Measurements from ENCODE around the gene KCNAB2.
"Not testable (repeated sequence)": the region's sequence is repeated elsewhere in the genome, so short reads cannot be mapped to it uniquely, and the experiment has no call there.

Gene KCNAB2

GRCh38 chr1:6048179-6048867 is 2.6 kb downstream of the KCNAB2 start:
- peak in 2 of 10 donors; percentile 54 to 90 for DNase-seq
- intact Hi-C loops (cut with DNase I): no loop called here

- peak in 1 of 10 donors; percentile 77 for DNase-seq
Observed at GRCh38 chr1:6049419-6049818, 3.7 kb downstream of the KCNAB2 start.

GRCh38 chr1:6051423-6051822 is 5.7 kb downstream of the KCNAB2 start:
- intact Hi-C loops (cut with DNase I): loop anchor here (5.0 kb wide), 1 partner anchor 136 kb away; no protein-coding TSS in a partner anchor

More at GRCh38 chr1:6049419-6049818, 3.7 kb downstream of the KCNAB2 start:
- intact Hi-C loops (cut with DNase I): no loop called here

GRCh38 chr1:6052543-6053205 is 7.0 kb downstream of the KCNAB2 start:
- DNase-seq: peak in 3 of 10 donors; percentile 36 to 61 (median 52)
- intact Hi-C loops (cut with DNase I): loop anchor here (2.0 to 5.0 kb wide), 2 partner anchors 135 to 192 kb away; partner anchors contain the start of gene HES3

More at GRCh38 chr1:6051423-6051822, 5.7 kb downstream of the KCNAB2 start:
- DNase-seq: no peak

- intact Hi-C loops (cut with DNase I): loop anchor here (2.0 to 5.0 kb wide), 2 partner anchors 134 to 192 kb away; partner anchors contain the start of gene HES3
- no peak for DNase-seq
Observed at GRCh38 chr1:6053206-6053546, 7.5 kb downstream of the KCNAB2 start.

- no peak for DNase-seq
- intact Hi-C loops (cut with DNase I): loop anchor here (5.0 kb wide), 1 partner anchor 133 kb away; no protein-coding TSS in a partner anchor
Observed at GRCh38 chr1:6054596-6054995, 8.9 kb downstream of the KCNAB2 start.

GRCh38 chr1:6056572-6056948 is 10.9 kb downstream of the KCNAB2 start:
- intact Hi-C loops (cut with DNase I): no loop called here
- no peak for DNase-seq

- DNase-seq: no peak
- intact Hi-C loops (cut with DNase I): no loop called here
Observed at GRCh38 chr1:6057170-6057845, 11.6 kb downstream of the KCNAB2 start.

- intact Hi-C loops (cut with DNase I): no loop called here
- no peak for DNase-seq
Observed at GRCh38 chr1:6059866-6060265, 14.2 kb downstream of the KCNAB2 start.

- intact Hi-C loops (cut with DNase I): no loop called here
- no peak for DNase-seq
Observed at GRCh38 chr1:6062670-6063069, 17.0 kb downstream of the KCNAB2 start.

GRCh38 chr1:6063532-6064053 is 17.9 kb downstream of the KCNAB2 start:
- intact Hi-C loops (cut with DNase I): not testable (repeated sequence)

GRCh38 chr1:6065093-6065858 is 19.6 kb downstream of the KCNAB2 start:
- DNase-seq: peak in 1 of 10 donors; percentile 49

More at GRCh38 chr1:6063532-6064053, 17.9 kb downstream of the KCNAB2 start:
- not testable (repeated sequence) for DNase-seq

GRCh38 chr1:6066680-6067079 is 21.0 kb downstream of the KCNAB2 start:
- no peak for DNase-seq
- intact Hi-C loops (cut with DNase I): no loop called here

More at GRCh38 chr1:6065093-6065858, 19.6 kb downstream of the KCNAB2 start:
- intact Hi-C loops (cut with DNase I): no loop called here

- no peak for DNase-seq
- intact Hi-C loops (cut with DNase I): no loop called here
Observed at GRCh38 chr1:6068073-6068472, 22.4 kb downstream of the KCNAB2 start.

- intact Hi-C loops (cut with DNase I): no loop called here
- no peak for DNase-seq
Observed at GRCh38 chr1:6068932-6069331, 23.2 kb downstream of the KCNAB2 start.

- intact Hi-C loops (cut with DNase I): no loop called here
- no peak for DNase-seq
Observed at GRCh38 chr1:6069573-6069972, 23.9 kb downstream of the KCNAB2 start.

GRCh38 chr1:6070450-6070974 is 24.8 kb downstream of the KCNAB2 start:
- DNase-seq: no peak
- intact Hi-C loops (cut with DNase I): no loop called here

- DNase-seq: no peak
- intact Hi-C loops (cut with DNase I): no loop called here
Observed at GRCh38 chr1:6071219-6071618, 25.5 kb downstream of the KCNAB2 start.

- intact Hi-C loops (cut with DNase I): no loop called here
- DNase-seq: no peak
Observed at GRCh38 chr1:6072774-6073479, 27.2 kb downstream of the KCNAB2 start.
